Kidney tubule cell (primary cell): ENCODE results near the gene SLC17A6.

Experiments
- DNase-seq: peaks from one replicate; pipeline ENCODE4 v3.0.0-alpha.2; 2018; ENCODE audit warnings: low spot score

Gene SLC17A6

DNA sequence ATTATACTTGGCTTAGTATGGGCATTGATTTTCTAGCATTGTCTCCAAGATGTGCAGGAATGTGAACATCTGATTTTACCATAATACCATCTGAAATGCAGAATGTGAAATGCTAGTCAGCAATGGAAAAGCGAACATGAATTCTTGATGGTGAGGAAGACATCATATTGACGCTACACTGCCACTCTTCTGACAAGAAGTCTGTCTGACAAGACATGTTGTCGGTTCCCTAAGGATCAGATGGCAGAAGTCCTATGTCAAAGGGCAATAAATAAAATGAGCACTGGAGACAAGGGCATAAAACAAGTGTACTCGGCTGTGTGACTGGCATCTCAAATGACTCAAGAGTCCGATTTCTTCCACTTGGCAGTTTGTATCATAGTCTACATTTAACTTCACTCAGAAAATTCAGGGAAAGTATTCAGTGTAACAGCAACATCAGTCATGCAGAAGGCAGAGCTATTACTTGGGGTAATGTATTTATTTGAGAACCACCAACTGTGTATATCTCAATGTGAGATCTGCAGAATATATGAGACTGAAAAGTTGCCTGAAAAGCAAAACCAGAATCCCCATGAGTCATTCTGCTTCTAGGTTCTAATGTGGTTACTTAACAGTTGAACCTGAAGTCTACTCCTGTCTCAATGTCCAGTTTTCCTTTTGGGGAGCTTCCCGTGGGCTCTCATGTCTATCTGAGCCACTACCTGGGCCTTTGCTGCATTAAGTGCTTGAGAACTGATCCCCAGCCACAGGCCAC, 51.5 kb downstream of the SLC17A6 start:
- no peak for DNase-seq

DNA sequence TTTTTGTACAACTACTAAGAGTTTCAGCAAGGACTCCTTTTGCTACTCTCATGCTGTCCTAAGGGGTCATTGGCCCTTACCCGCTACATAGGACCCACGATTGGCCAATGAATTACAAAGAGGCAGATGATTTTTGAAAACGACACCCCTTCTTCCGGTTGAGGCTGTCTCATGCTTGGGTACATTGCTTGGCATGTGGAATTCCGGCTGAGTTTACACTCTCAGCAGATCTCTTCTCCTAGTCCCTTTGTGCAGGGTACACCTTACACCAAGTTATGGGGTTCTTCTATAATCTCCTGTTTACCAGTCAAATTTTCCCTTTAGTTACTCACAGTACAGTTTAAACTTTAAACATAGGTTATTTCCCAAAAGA, 52.1 kb downstream of the SLC17A6 start:
- no peak for DNase-seq

DNA sequence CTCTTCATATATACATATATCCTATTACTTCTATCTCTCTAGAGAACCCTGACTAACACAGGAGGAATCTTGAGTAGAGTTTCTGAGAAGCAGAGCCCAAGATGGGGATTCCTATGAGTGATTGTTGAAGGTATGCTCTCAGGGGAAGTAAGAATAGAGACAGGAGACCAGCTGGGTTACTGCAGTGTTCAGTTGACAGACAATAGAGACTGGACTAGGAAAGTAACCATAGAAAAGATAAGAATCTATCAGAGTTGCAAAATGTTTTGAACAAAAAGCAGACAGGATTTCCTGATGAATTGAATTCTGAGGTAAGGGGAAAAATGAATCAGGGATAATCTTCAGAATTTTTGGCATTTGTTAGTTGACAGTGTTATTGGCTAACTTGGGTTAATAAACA, 54.4 kb downstream of the SLC17A6 start:
- DNase-seq, result no peak

DNA sequence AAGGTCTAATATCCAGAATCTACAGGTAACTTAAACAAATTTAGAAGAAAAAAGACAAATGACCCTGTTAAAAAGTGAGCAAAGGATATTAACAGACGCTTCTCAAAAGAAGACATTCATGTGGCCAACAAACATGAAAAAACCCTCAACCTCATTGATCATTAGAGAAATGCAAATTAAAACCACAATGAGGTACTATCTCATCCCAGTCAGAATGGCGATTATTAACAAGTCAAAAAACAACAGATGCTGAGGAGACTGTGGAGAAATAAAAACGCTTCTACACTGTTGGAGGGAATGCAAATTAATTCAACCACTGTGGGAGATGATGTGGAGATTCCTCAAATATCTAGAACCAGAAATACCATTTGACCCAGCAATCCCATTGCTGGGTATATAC, 67.2 kb downstream of the SLC17A6 start:
- DNase-seq, result no peak

DNA sequence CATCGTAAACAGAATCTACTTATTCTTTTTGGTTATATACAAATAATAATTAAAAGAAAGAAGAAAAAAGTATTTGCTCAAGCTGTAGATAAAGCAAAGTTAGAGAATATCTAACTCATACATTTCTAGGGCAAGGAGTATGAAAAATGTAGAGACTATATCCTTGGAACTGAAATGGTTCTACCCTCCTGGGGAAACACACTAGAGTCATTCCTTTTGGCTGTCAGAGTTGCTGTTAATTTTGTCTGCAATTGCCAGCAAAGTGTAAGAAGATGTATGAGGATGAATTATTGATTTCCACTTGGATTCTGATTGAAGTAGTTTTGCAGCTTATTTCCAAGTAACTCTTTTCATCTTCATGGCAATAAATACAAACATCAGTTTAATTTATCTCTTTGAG, 69.1 kb downstream of the SLC17A6 start:
- DNase-seq, result no peak

DNA sequence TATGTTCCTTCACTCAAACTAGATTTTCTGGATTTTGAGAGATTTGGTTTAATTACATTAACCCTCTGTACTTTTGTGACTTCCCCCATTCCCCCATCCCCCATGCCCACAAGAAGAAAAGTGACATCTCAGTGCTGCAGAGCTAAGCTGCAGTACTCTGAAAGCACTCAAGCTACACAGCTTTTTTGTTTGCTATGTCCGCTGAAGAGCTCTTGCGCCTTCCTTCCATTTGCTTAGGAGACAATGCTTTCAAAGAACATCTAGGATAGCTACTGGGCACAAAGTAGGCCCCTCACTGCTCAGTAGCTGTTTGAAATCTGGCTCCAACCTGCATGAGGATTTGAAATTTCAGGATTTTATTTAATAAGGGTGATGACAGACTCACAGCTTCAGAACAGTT, 69.7 kb downstream of the SLC17A6 start:
- DNase-seq, result no peak

DNA sequence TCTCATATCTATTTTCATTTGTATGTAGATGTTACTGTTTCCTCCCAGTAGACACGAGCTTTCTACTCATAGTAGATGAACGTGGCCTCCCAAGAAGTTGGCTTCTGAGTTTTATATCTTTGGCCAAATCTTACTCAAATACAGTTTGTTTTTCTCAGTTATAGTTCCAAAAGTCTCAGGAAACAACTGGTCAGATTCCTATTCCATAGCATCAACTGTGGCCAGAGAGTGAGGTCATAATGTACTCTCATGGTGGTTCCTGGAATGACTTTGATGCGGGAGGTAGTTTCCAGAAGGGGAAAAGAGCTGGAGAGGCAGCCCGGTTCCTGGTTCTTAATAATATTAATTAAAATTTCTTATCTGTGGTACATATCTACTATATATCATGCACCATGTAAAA, 77.3 kb downstream of the SLC17A6 start:
- no peak for DNase-seq

DNA sequence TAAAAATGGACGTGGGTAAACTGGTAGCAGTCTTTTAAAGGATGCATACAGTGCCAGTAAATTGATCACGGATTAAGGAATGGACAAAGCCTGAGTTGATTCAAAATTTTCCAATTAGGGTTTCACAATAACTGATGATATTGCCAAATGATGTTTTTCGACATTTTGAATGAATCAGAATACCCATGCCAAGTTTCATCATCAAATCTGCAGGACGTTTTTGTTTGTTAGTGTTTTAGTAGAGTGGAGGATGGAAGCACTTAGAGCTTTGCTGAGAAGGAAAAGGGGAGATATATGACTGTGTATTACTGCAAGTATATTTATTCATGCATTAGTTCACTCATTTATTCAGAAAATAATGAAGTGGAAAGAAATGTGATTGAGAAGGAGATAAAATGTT, 78.3 kb downstream of the SLC17A6 start:
- DNase-seq, result no peak

DNA sequence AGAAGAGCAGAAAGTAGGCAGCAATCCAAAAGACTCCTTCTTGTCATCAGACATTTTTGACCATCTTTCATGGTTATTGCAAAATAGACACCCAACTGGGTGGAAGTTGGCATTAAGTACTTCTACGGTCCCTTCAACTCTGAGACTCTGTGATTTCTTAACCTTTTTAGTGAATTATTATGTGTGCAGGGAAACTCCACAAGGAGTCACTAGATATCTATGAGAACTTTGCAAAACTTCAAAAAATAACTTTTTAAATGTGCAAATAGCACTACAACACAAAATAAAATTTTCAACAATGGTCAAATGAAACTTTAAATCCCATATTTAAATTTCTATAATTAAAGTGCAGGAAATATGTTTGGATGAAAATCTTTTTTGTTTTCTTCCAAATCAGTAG, 88.7 kb downstream of the SLC17A6 start:
- no peak for DNase-seq
